Effector memory CD8-positive, alpha-beta T cell (primary cell): ENCODE results near the gene ADAMTS17.

Source experiments
- ATAC-seq: fragments of 150-1000 bp; cut with Tn5 transposase; replicated peaks from 2 replicates; pipeline ENCODE4 v1.10.0; 2021; ENCODE audit warnings: mild to moderate bottlenecking, moderate library complexity
- DNase-seq, 3 experiments: peaks; one replicate each; pipeline ENCODE4 v3.0.0; 2021
- H3K27ac Mint-ChIP-seq, 2 donors: one replicate each; pipeline ENCODE4 v1.8.0; 2022; ENCODE audit warnings: mild to moderate bottlenecking in 2 of 2, mixed read lengths in 2 of 2, moderate library complexity in 2 of 2
- H3K27me3 Mint-ChIP-seq, 2 donors: one replicate each; pipeline ENCODE4 v1.8.0; 2022; ENCODE audit warnings: mixed read lengths in 2 of 2
- H3K36me3 Mint-ChIP-seq: one replicate; pipeline ENCODE4 v1.8.0; 2022; ENCODE audit warnings: mild to moderate bottlenecking, moderate library complexity, mixed read lengths; ENCODE audit not compliant: insufficient read depth
- H3K4me1 Mint-ChIP-seq, 2 donors: one replicate each; pipeline ENCODE4 v1.8.0; 2022; ENCODE audit warnings: low read depth in 2 of 2, mixed read lengths in 2 of 2
- H3K4me3 Mint-ChIP-seq, 2 donors: one replicate each; pipeline ENCODE4 v1.8.0; 2022; ENCODE audit warnings: mild to moderate bottlenecking in 2 of 2, mixed read lengths in 2 of 2, moderate library complexity in 2 of 2
- H3K9me3 Mint-ChIP-seq, 2 donors: one replicate each; pipeline ENCODE4 v1.8.0; 2022; ENCODE audit warnings: mixed read lengths in 2 of 2

ADAMTS17 gene

GRCh38 chr15:100053474-100054121 is 288.2 kb downstream of the ADAMTS17 start:
- ATAC-seq (no peak), DNase-seq (no peak)
- H3K4me1 Mint-ChIP-seq: peaks cover 0 to 4% of the 10 kb centered on the region in 2 donors
- H3K4me3 Mint-ChIP-seq: no peak overlapping the region
- H3K27ac Mint-ChIP-seq: no peak overlapping the region
- no peaks in the 10 kb centered on the region for H3K36me3 Mint-ChIP-seq
- H3K9me3 Mint-ChIP-seq: no peaks in the 10 kb centered on the region
- peaks cover 21 to 32% of the 10 kb centered on the region in 2 donors for H3K27me3 Mint-ChIP-seq

- no peak for DNase-seq
- Mint-ChIP-seq H3K27me3 (peaks cover 14 to 25% of the 10 kb centered on the region in 2 donors), H3K27ac (no peak overlapping the region), H3K9me3 (no peaks in the 10 kb centered on the region), H3K4me1 (peaks cover 0 to 4% of the 10 kb centered on the region in 2 donors), H3K36me3 (no peaks in the 10 kb centered on the region), H3K4me3 (no peak overlapping the region)
- no peak for ATAC-seq
Measured at GRCh38 chr15:100052716-100053473, 288.9 kb downstream of the ADAMTS17 start.

- Mint-ChIP-seq H3K4me1 (peaks cover 0 to 4% of the 10 kb centered on the region in 2 donors), H3K9me3 (peaks cover 4 to 8% of the 10 kb centered on the region in 2 donors), H3K36me3 (no peaks in the 10 kb centered on the region), H3K27ac (no peak overlapping the region), H3K27me3 (peaks cover 5 to 8% of the 10 kb centered on the region in 2 donors), H3K4me3 (no peak overlapping the region)
- DNase-seq (no peak), ATAC-seq (no peak)
Measured at GRCh38 chr15:100050877-100051786, 290.6 kb downstream of the ADAMTS17 start.

- H3K9me3 Mint-ChIP-seq: peaks cover 4 to 8% of the 10 kb centered on the region in 2 donors
- H3K4me1 Mint-ChIP-seq: peaks cover 0 to 4% of the 10 kb centered on the region in 2 donors
- ATAC-seq: no peak
- no peak overlapping the region for H3K4me3 Mint-ChIP-seq
- no peaks in the 10 kb centered on the region for H3K36me3 Mint-ChIP-seq
- no peak overlapping the region for H3K27ac Mint-ChIP-seq
- no peak for DNase-seq
- peaks cover 5 to 8% of the 10 kb centered on the region in 2 donors for H3K27me3 Mint-ChIP-seq
Measured at GRCh38 chr15:100049936-100050876, 291.6 kb downstream of the ADAMTS17 start.

GRCh38 chr15:100049483-100049882 is 292.3 kb downstream of the ADAMTS17 start:
- Mint-ChIP-seq H3K36me3 (no peaks in the 10 kb centered on the region), H3K4me3 (no peak overlapping the region), H3K4me1 (peaks cover 0 to 4% of the 10 kb centered on the region in 2 donors), H3K27me3 (peaks cover 5 to 8% of the 10 kb centered on the region in 2 donors), H3K27ac (no peak overlapping the region), H3K9me3 (peaks cover 4 to 8% of the 10 kb centered on the region in 2 donors)
- ATAC-seq (no peak), DNase-seq (no peak)

GRCh38 chr15:100048736-100049135 is 293.0 kb downstream of the ADAMTS17 start:
- no peak for ATAC-seq
- H3K36me3 Mint-ChIP-seq: no peaks in the 10 kb centered on the region
- H3K9me3 Mint-ChIP-seq: peaks cover 4 to 8% of the 10 kb centered on the region in 2 donors
- peaks cover 0 to 4% of the 10 kb centered on the region in 2 donors for H3K4me1 Mint-ChIP-seq
- H3K27ac Mint-ChIP-seq: no peak overlapping the region
- DNase-seq: no peak
- peaks cover 5 to 8% of the 10 kb centered on the region in 2 donors for H3K27me3 Mint-ChIP-seq
- H3K4me3 Mint-ChIP-seq: no peak overlapping the region

- H3K36me3 Mint-ChIP-seq: no peaks in the 10 kb centered on the region
- H3K27ac Mint-ChIP-seq: no peak overlapping the region
- ATAC-seq: no peak
- no peaks in the 10 kb centered on the region for H3K27me3 Mint-ChIP-seq
- H3K4me1 Mint-ChIP-seq: peaks cover 0 to 4% of the 10 kb centered on the region in 2 donors
- no peak for DNase-seq
- H3K9me3 Mint-ChIP-seq: peaks cover 4 to 8% of the 10 kb centered on the region in 2 donors
- no peak overlapping the region for H3K4me3 Mint-ChIP-seq
Measured at GRCh38 chr15:100043692-100044091, 298.1 kb downstream of the ADAMTS17 start.

- ATAC-seq: no peak
- H3K36me3 Mint-ChIP-seq: no peaks in the 10 kb centered on the region
Measured at GRCh38 chr15:100043068-100043641, 298.6 kb downstream of the ADAMTS17 start.

GRCh38 chr15:100042558-100042957 is 299.2 kb downstream of the ADAMTS17 start:
- no peaks in the 10 kb centered on the region for H3K27me3 Mint-ChIP-seq

More at GRCh38 chr15:100043068-100043641, 298.6 kb downstream of the ADAMTS17 start:
- peaks cover 4 to 8% of the 10 kb centered on the region in 2 donors for H3K9me3 Mint-ChIP-seq
- DNase-seq: no peak
- no peak overlapping the region for H3K27ac Mint-ChIP-seq
- H3K4me3 Mint-ChIP-seq: no peak overlapping the region
- H3K4me1 Mint-ChIP-seq: peaks cover 0 to 4% of the 10 kb centered on the region in 2 donors
- H3K27me3 Mint-ChIP-seq: no peaks in the 10 kb centered on the region

GRCh38 chr15:100041127-100041828 is 300.5 kb downstream of the ADAMTS17 start:
- peaks cover 0 to 4% of the 10 kb centered on the region in 2 donors for H3K4me1 Mint-ChIP-seq
- no peak overlapping the region for H3K27ac Mint-ChIP-seq
- no peaks in the 10 kb centered on the region for H3K9me3 Mint-ChIP-seq
- H3K27me3 Mint-ChIP-seq: no peaks in the 10 kb centered on the region
- no peak for ATAC-seq
- H3K36me3 Mint-ChIP-seq: no peaks in the 10 kb centered on the region
- H3K4me3 Mint-ChIP-seq: no peak overlapping the region
- no peak for DNase-seq

More at GRCh38 chr15:100042558-100042957, 299.2 kb downstream of the ADAMTS17 start:
- Mint-ChIP-seq H3K27ac (no peak overlapping the region), H3K4me1 (peaks cover 0 to 4% of the 10 kb centered on the region in 2 donors), H3K9me3 (peaks cover 4 to 5% of the 10 kb centered on the region in 2 donors), H3K4me3 (no peak overlapping the region), H3K36me3 (no peaks in the 10 kb centered on the region)
- DNase-seq: no peak
- no peak for ATAC-seq

- DNase-seq (no peak), ATAC-seq (no peak)
- Mint-ChIP-seq H3K9me3 (no peaks in the 10 kb centered on the region), H3K4me1 (peaks cover 0 to 4% of the 10 kb centered on the region in 2 donors), H3K27ac (no peak overlapping the region), H3K27me3 (no peaks in the 10 kb centered on the region), H3K4me3 (no peak overlapping the region), H3K36me3 (no peaks in the 10 kb centered on the region)
Measured at GRCh38 chr15:100039994-100040393, 301.8 kb downstream of the ADAMTS17 start.

- peaks cover 0 to 4% of the 10 kb centered on the region in 2 donors for H3K4me1 Mint-ChIP-seq
- no peak overlapping the region for H3K27ac Mint-ChIP-seq
- ATAC-seq: no peak
Measured at GRCh38 chr15:100038736-100039135, 303.0 kb downstream of the ADAMTS17 start.

More at GRCh38 chr15:100038736-100039135, 303.0 kb downstream of the ADAMTS17 start:
- Mint-ChIP-seq H3K36me3 (no peaks in the 10 kb centered on the region), H3K4me3 (no peak overlapping the region), H3K9me3 (no peaks in the 10 kb centered on the region), H3K27me3 (no peaks in the 10 kb centered on the region)
- DNase-seq: no peak
